PFSK-1 (cell line): ENCODE data around the gene INS.

Experiments
- FOXP2 ChIP-seq: optimal IDR thresholded peaks from 2 replicates; pipeline ENCODE3; 2011; ENCODE audit warnings: borderline replicate concordance, control low read depth, inconsistent platforms; ENCODE audit not compliant: insufficient read depth; ENCODE audit errors: extremely low read length, extremely low read depth
- POLR2AphosphoS5 ChIP-seq: IDR thresholded peaks from 2 replicates; pipeline ENCODE4 v1.6.1; 2012; ENCODE audit warnings: low read depth, mild to moderate bottlenecking, control low read depth, low read length, moderate library complexity
- REST ChIP-seq, 2 experiments: IDR thresholded peaks; 2 replicates each; pipeline versions ENCODE4 v1.6.1 to v1.8.0; 2011 to 2012; ENCODE audit warnings: low read depth in 2 of 2, low read length in 2 of 2, control low read depth in 1 of 2, inconsistent platforms in 1 of 2, mild to moderate bottlenecking in 1 of 2, moderate library complexity in 1 of 2; ENCODE audit not compliant: insufficient read depth in 1 of 2
- SIN3A ChIP-seq: IDR thresholded peaks from 2 replicates; pipeline ENCODE4 v1.6.1; 2012; ENCODE audit warnings: mild to moderate bottlenecking, low read length, moderate library complexity, borderline replicate concordance; ENCODE audit not compliant: insufficient read depth
- TAF1 ChIP-seq: IDR thresholded peaks from 2 replicates; pipeline ENCODE4 v1.6.1; 2012; ENCODE audit warnings: low read length, control low read depth, borderline replicate concordance; ENCODE audit not compliant: insufficient read depth

The INS gene

GRCh38 chr11:2121227-2122130 is 39.5 kb downstream of the INS start:
- TF ChIP-seq FOXP2 (no peak), REST (IDR thresholded peaks at IDR 0.05; ENCODE audit: insufficient read depth in 1 of 2, low read depth in 2 of 2, low read length in 2 of 2) (no peak), POLR2AphosphoS5 (no peak), TAF1 (no peak), SIN3A (no peak)

- no peak for TF ChIP-seq FOXP2
Observed at GRCh38 chr11:2120359-2121100, 40.5 kb downstream of the INS start.

- TF ChIP-seq SIN3A (no peak), REST (IDR thresholded peaks at IDR 0.05; ENCODE audit: insufficient read depth in 1 of 2, low read depth in 2 of 2, low read length in 2 of 2) (no peak), TAF1 (no peak)
Observed at GRCh38 chr11:2118677-2119076, 42.3 kb downstream of the INS start.

- TF ChIP-seq REST (IDR thresholded peaks at IDR 0.05; ENCODE audit: insufficient read depth in 1 of 2, low read depth in 2 of 2, low read length in 2 of 2) (no peak), TAF1 (no peak), SIN3A (no peak), FOXP2 (no peak), POLR2AphosphoS5 (no peak)
Observed at GRCh38 chr11:2116680-2117079, 44.3 kb downstream of the INS start.

- TF ChIP-seq POLR2AphosphoS5 (no peak), SIN3A (no peak), REST (IDR thresholded peaks at IDR 0.05; ENCODE audit: insufficient read depth in 1 of 2, low read depth in 2 of 2, low read length in 2 of 2) (no peak), TAF1 (no peak), FOXP2 (no peak)
Observed at GRCh38 chr11:2115308-2115707, 45.7 kb downstream of the INS start.
